ENCODE measurements around the gene ZNF805.
A peak's percentile ranks its signal among the peaks of the same experiment; 100 is the strongest.

ZNF805 gene

DNA sequence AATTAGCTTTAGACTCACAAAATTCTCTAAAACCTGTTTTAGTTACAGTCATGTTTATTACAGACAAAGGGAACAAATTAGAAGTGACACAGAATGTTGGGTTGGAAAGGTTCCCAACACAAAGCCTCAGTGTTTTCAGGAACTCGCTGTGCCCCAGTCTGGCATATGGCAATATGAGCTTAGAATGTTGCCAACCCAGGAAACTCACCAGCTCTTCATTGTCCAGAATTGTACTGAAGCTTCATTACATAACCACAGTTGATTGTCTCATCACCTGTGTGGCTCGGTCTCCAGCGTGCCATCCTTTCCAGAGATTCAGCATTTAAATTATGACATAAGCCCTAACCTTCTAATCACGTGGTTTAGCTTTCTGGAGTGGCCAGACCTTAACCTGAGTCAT, 30.1 kb upstream of the ZNF805 start:
- TF ChIP-seq, protein P1, sequence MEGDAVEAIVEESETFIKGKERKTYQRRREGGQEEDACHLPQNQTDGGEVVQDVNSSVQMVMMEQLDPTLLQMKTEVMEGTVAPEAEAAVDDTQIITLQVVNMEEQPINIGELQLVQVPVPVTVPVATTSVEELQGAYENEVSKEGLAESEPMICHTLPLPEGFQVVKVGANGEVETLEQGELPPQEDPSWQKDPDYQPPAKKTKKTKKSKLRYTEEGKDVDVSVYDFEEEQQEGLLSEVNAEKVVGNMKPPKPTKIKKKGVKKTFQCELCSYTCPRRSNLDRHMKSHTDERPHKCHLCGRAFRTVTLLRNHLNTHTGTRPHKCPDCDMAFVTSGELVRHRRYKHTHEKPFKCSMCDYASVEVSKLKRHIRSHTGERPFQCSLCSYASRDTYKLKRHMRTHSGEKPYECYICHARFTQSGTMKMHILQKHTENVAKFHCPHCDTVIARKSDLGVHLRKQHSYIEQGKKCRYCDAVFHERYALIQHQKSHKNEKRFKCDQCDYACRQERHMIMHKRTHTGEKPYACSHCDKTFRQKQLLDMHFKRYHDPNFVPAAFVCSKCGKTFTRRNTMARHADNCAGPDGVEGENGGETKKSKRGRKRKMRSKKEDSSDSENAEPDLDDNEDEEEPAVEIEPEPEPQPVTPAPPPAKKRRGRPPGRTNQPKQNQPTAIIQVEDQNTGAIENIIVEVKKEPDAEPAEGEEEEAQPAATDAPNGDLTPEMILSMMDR (IDR thresholded peaks at IDR 0.05; ENCODE audit: control insufficient read depth, insufficient read depth, low read depth, low read length, missing control alignments) = no peak
- no peak for DNase-seq (ENCODE audit: low read depth)
- no peak overlapping the region for H3K4me3 ChIP-seq (ENCODE audit: control insufficient read depth, low read depth, low read length)

DNA sequence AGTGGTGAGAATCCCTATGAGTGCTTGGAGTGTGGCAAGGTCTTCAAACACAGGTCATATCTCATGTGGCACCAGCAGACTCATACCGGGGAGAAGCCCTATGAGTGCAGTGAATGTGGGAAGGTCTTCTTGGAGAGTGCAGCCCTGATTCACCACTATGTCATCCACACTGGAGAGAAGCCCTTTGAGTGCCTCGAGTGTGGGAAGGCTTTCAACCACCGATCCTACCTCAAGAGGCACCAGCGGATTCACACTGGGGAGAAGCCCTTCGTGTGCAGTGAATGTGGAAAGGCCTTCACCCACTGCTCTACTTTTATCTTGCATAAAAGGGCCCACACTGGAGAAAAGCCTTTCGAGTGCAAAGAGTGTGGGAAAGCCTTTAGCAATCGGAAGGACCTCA, 28.3 kb upstream of the ZNF805 start:
- TF ChIP-seq, protein P1 (IDR thresholded peaks at IDR 0.05; ENCODE audit: control insufficient read depth, insufficient read depth, low read depth, low read length, missing control alignments) = no peak
- no peak overlapping the region for H3K4me3 ChIP-seq (ENCODE audit: control insufficient read depth, low read depth, low read length)
- DNase-seq (ENCODE audit: low read depth) = no peak

DNA sequence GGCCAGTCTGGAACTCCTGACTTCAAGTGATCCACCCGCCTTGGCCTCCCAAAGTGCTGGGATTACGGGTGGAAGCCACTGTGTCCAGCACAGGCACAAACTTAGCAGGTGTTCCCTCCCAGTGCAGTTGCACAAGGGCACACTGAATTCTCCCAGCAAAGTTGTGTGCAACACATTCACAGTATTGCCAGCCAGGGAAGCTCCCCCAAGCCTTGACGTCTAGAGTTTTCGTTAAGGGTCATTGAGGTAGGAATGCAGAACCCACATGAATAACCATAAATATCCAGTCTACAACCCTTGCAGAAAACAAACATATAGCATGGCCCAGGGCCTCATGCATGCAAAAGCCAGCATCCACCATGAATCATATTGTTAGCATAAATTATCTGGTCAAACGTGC, 12.9 kb upstream of the ZNF805 start:
- TF ChIP-seq, protein P1 (IDR thresholded peaks at IDR 0.05; ENCODE audit: control insufficient read depth, insufficient read depth, low read depth, low read length, missing control alignments) = no peak
- DNase-seq (ENCODE audit: low read depth) = no peak
- H3K4me3 ChIP-seq (ENCODE audit: control insufficient read depth, low read depth, low read length) = no peak overlapping the region

DNA sequence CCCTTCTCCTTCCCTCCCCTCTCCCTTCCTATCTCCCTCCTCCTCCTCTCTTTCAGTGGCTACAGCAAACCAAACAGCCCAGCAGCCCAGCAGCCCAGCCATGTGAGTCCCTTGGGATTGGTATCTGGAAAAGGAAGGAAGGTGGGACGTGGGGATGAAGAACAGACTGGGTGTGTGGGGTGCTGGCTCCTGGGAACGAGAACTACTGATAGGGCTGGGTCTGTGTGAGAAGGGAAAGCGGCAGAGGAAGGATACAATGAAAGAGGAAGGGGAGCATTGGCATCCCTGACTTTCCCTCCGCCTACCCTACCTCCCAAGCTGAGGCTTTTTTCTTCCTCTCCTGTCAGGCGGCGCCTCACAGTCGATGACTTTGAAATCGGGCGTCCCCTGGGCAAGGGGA, 8.7 kb upstream of the ZNF805 start:
- no peak overlapping the region for H3K4me3 ChIP-seq (ENCODE audit: control insufficient read depth, low read depth, low read length)
- TF ChIP-seq, protein P1 (IDR thresholded peaks at IDR 0.05; ENCODE audit: control insufficient read depth, insufficient read depth, low read depth, low read length, missing control alignments) = no peak
- DNase-seq (ENCODE audit: low read depth) = no peak

DNA sequence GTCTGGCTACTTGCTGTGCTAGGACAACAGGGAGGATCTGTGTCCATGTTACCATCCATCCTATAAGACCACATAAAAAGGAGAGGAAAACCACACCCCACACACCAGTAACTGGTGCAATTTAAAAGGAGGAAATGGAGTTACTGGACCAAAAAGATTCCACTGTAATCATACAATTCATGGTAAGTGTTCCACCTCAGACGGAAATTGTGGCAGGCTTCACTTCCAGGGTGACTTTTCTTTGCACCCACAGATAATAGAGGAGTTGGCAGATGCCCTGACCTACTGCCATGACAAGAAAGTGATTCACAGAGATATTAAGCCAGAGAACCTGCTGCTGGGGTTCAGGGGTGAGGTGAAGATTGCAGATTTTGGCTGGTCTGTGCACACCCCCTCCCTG, 7.2 kb upstream of the ZNF805 start:
- no peak overlapping the region for H3K4me3 ChIP-seq (ENCODE audit: control insufficient read depth, low read depth, low read length)
- DNase-seq (ENCODE audit: low read depth) = no peak
- TF ChIP-seq, protein P1 (IDR thresholded peaks at IDR 0.05; ENCODE audit: control insufficient read depth, insufficient read depth, low read depth, low read length, missing control alignments) = no peak

DNA sequence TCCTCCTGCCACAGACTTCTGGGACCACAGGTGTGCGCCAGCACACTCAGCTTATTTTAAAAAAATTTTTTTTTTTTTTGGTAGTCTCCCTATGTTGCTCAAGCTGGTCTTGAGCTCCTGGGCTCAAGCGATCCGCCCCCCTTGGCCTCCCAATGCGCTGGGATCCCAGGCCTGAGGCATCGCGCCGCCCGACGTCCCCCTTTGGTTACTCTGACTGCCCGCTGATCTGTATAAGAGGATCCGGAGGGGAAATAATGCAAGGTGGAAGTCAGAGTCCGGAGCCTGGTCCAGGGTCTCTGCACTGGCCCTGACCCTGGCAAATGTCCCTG, 486 bp upstream of the ZNF805 start:
- DNase-seq (ENCODE audit: low read depth) = no peak
- H3K4me3 ChIP-seq (ENCODE audit: control insufficient read depth, low read depth, low read length) = peak overlapping the region; percentile 90

More for the DNA sequence above, 486 bp upstream of the ZNF805 start:
- TF ChIP-seq, protein P1 (IDR thresholded peaks at IDR 0.05; ENCODE audit: control insufficient read depth, insufficient read depth, low read depth, low read length, missing control alignments) = no peak

All from AG09309 (cell line).